GM10266 (cell line): ENCODE results near the gene TMPRSS4.

Source experiments
- DNase-seq: peaks from one replicate; pipeline ENCODE4 v3.0.0; 2012; ENCODE audit errors: extremely low spot score
- TF ChIP-seq, protein P1 (sequence below): IDR thresholded peaks from 2 replicates; pipeline ENCODE4 v1.5.1; 2012; ENCODE audit warnings: mild to moderate bottlenecking, low read depth; ENCODE audit not compliant: control insufficient read depth, insufficient read depth; ENCODE audit errors: missing control alignments

Gene TMPRSS4

DNA sequence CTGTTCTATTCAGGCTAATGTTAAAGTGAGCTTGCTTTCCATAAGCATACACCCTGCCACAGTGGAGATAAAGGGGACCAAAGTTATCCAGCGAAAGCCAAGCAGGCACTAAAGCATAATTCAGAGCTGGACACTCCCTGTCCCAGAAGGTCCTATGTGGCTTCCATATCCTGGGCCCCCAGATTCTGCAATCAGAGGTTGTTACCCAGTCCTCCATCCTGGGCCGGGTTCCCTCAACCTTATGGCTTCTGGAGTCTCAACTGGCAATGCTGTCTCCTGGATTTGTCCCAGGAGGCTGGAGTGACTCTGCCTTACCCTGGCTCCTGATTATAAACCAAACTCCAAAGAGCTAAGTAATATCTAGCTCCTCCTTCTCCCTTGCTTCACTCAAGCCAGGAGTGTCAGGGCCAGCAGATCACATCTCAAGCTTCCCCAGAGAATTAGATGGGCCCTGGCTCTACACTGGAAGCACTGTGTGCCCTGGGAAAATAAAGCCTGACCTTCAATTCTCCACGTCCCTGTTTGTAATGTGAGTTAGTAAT, 23.9 kb downstream of the TMPRSS4 start:
- no peak for DNase-seq
- TF ChIP-seq, protein P1, sequence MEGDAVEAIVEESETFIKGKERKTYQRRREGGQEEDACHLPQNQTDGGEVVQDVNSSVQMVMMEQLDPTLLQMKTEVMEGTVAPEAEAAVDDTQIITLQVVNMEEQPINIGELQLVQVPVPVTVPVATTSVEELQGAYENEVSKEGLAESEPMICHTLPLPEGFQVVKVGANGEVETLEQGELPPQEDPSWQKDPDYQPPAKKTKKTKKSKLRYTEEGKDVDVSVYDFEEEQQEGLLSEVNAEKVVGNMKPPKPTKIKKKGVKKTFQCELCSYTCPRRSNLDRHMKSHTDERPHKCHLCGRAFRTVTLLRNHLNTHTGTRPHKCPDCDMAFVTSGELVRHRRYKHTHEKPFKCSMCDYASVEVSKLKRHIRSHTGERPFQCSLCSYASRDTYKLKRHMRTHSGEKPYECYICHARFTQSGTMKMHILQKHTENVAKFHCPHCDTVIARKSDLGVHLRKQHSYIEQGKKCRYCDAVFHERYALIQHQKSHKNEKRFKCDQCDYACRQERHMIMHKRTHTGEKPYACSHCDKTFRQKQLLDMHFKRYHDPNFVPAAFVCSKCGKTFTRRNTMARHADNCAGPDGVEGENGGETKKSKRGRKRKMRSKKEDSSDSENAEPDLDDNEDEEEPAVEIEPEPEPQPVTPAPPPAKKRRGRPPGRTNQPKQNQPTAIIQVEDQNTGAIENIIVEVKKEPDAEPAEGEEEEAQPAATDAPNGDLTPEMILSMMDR: no peak

DNA sequence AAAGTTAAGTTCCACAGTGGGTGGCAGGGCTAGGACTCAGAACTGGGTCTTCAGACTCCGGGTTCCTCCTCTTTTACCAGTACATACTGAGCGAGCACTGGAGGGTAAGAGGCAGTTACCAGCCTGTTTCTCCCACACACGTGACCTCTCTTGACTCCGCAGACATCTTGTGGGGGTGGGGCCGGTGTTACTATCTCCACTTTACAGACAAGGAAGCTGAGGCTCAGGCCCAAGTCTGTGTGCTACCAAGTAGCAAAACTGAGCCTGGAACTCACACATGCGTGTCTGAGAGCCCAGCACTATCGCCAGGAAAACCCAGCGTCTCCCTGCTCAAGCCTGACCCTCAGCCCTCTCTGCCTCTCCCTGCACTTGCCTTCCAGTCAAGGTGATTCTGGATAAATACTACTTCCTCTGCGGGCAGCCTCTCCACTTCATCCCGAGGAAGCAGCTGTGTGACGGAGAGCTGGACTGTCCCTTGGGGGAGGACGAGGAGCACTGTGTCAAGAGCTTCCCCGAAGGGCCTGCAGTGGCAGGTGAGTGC, 25.9 kb downstream of the TMPRSS4 start:
- DNase-seq: no peak
- TF ChIP-seq, protein P1: no peak

DNA sequence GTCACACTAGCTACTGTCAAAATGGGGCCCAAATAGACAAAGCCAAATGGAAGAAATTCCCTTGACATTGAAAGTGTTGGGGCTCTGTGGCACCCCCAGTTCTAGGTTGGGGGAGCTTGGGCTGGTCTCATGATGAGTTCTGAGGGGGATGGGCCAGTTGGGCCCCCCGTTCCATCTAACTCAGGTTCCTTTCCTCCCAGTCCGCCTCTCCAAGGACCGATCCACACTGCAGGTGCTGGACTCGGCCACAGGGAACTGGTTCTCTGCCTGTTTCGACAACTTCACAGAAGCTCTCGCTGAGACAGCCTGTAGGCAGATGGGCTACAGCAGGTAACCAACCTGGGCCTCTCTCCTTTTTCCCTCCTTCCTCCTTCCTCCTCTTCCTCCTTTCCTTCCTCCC, 27.6 kb downstream of the TMPRSS4 start:
- no peak for DNase-seq
- TF ChIP-seq, protein P1: no peak

DNA sequence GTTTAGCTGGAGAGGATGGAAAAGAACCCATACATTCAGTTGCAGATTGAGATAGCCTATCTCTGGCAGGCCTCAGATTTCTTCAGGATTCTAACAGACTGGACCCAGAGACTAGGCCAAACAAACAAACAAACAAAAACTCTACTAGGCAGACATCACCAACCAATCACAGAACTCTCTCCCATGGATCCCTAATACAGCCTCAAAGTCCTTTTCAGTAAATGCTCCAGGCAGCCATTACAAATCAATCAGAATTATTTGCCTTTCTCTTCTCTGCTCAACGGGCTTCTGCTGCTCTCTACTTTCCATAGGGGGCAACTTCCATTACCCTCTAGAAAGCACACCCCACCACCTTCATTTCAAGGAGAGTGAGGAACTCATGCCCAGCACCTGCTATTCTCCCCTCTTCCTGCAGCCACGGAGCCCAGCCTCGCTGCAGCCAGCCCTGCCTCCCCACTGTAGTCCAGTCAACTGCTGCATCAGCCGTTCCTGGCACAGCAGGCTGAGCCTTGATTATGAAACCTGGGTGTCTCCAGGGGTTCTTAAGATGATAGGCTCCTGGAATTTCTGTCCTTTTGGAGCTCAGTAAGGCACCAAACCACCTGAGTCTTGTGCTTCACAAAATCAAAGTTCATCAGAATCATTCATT, 28.9 kb downstream of the TMPRSS4 start:
- TF ChIP-seq, protein P1: no peak
- DNase-seq: no peak

DNA sequence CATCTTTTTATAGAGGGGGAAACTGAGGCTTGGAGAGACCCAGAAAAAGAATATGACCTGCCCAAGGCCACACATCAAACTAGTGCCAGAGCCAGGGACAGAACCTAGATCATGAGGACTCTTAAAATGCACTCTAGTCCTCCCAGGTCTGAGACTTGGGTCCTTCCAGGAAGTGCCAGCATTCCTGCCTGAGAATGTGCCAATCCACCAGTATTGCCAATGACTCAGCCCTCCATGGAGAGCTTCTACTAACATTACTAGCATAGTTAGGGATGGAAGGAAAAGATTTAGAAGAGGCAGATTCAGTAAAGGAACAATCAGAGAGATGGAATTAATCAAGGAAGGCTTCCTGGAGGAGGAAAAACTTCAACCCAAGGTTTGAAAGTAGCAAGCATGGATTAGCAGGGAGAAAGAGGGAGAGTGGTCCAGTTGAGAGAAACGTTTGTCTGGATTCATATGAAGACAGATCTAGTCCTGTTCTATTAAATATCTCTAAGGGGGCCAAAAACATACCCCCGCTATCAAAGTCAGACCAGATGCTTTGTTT, 30.0 kb downstream of the TMPRSS4 start:
- no peak for DNase-seq
- TF ChIP-seq, protein P1: no peak

DNA sequence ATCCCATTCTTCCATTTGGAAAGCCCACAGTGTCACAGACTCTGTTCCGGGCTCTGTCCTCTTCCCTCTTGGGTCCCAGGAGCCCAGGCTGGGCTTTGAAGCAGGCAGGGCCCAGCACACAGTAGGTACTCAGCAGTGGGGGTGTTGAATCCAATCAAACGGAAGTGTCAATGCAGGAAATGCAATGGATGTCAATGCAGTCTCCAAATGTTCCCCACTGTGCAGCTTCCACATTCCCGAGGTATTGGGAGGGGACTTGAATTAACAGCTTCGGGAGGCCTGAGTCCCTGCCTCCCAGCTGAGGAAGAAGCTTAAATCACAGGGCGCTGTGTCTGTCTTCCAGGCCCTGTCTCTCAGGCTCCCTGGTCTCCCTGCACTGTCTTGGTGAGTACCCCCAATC, 31.6 kb downstream of the TMPRSS4 start:
- TF ChIP-seq, protein P1: no peak

DNA sequence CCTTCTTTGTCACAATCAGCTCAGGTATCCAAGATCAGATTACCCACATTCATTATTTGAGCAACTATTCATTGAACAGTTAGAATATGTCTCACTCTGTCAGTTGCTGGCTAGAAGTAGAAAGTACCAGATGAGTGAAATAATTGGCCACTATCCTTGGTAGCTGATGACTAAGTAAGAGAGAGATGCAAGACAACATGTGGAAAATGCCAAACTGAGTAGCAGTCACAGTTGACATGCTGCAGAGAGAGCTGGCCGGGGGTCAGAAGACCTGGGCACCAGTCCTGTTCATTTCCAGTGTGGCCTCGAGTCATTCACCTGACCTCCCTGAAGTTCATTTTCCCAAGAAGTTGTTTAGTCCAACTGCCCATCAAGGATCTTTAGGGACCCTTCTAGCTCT, 32.4 kb downstream of the TMPRSS4 start:
- TF ChIP-seq, protein P1: no peak
- DNase-seq: no peak

More for the DNA sequence above, 31.6 kb downstream of the TMPRSS4 start:
- no peak for DNase-seq
